Thyroid gland (tissue), 4 donors: ENCODE results near the gene RAMP3.

Source experiments
- POLR2A ChIP-seq, 2 donors: fragments of 450-650 bp; IDR thresholded peaks; one replicate each; pipeline ENCODE4 v1.6.1; 2017; ENCODE audit warnings: antibody characterized with exemption in 2 of 2, mild to moderate bottlenecking in 2 of 2, moderate library complexity in 1 of 2
- TF ChIP-seq, protein P1 (sequence below), 6 experiments: fragments of 200-600 bp in 3 of 6; fragments of 450-650 bp in 3 of 6; sonication (generic) in 3 of 6; IDR thresholded peaks; one replicate each; pipeline ENCODE4 v1.5.1; 2016 to 2019; ENCODE audit warnings: antibody characterized with exemption in 6 of 6, mild to moderate bottlenecking in 2 of 6, inconsistent platforms in 1 of 6, moderate library complexity in 1 of 6

- TF ChIP-seq POLR2A (IDR thresholded peaks at IDR 0.05), result no peak
- TF ChIP-seq, protein P1, sequence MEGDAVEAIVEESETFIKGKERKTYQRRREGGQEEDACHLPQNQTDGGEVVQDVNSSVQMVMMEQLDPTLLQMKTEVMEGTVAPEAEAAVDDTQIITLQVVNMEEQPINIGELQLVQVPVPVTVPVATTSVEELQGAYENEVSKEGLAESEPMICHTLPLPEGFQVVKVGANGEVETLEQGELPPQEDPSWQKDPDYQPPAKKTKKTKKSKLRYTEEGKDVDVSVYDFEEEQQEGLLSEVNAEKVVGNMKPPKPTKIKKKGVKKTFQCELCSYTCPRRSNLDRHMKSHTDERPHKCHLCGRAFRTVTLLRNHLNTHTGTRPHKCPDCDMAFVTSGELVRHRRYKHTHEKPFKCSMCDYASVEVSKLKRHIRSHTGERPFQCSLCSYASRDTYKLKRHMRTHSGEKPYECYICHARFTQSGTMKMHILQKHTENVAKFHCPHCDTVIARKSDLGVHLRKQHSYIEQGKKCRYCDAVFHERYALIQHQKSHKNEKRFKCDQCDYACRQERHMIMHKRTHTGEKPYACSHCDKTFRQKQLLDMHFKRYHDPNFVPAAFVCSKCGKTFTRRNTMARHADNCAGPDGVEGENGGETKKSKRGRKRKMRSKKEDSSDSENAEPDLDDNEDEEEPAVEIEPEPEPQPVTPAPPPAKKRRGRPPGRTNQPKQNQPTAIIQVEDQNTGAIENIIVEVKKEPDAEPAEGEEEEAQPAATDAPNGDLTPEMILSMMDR (IDR thresholded peaks at IDR 0.05), result no peak
Measured at GRCh38 chr7:45216622-45217165, 59.1 kb downstream of the RAMP3 start.
